ENCODE results near the gene GNG7.
"Not testable (repeated sequence)": the region's sequence is repeated elsewhere in the genome, so short reads cannot be mapped to it uniquely, and the experiment has no call there.

GNG7 gene

DNA sequence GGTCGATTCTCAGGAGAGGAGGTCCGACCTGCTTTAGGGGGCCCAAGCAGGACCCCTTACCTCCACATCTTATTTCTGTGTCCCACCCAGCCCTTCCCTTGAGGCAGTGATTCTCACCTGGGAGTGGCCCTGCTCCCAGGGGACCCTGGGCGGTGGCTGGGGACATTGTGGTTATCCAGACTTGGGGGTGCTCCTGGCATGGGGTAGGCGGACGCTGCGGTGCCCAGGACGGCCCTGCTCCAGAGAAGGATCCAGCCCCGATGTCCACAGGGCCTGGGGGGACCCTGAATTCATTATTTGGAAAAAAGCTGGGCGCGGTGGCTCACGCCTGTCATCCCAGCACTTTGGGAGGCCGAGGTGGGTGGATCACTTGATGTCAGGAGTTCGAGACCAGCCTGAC, 142.1 kb downstream of the GNG7 start:
- H4K8ac ChIP-seq (ENCODE audit: low read depth, low read length): no peak overlapping the region
- H2BK120ac ChIP-seq (ENCODE audit: low read depth, low read length): no peak overlapping the region
- H2AK5ac ChIP-seq (ENCODE audit: low read depth, low read length): peak overlapping the region; percentile 63
- peaks cover 0 to 2% (median 0%) of the 10 kb centered on the region in 3 experiments for H3K27me3 ChIP-seq (ENCODE audit: control insufficient read depth in 3 of 3, insufficient read depth in 3 of 3, low read depth in 1 of 3, low read length in 3 of 3)
- H2AFZ ChIP-seq (ENCODE audit: low read length): no peak overlapping the region
- no peak overlapping the region for H2BK12ac ChIP-seq (ENCODE audit: low read length)
- no peak for DNase-seq (ENCODE audit: low spot score)
- peak overlapping the region; percentile 83 for H3K18ac ChIP-seq (ENCODE audit: low read length)
- no peaks in the 10 kb centered on the region for H3K79me1 ChIP-seq (ENCODE audit: low read depth, low read length)
- H3K4me1 ChIP-seq (ENCODE audit: control insufficient read depth in 2 of 2, insufficient read depth in 1 of 2, low read depth in 1 of 2, low read length in 2 of 2): peaks cover 17% of the 10 kb centered on the region in 2 donors
- H3K9me3 ChIP-seq (replicated peaks in 1 of 2; ENCODE audit: control insufficient read depth in 2 of 2, insufficient read depth in 1 of 2, low read depth in 1 of 2, low read length in 2 of 2): peaks cover 0 to 3% of the 10 kb centered on the region in 2 donors
- H3K23ac ChIP-seq (ENCODE audit: low read depth, low read length, poor library complexity): no peak overlapping the region
- no peak overlapping the region for H3K9ac ChIP-seq (ENCODE audit: low read depth, low read length, poor library complexity)
- no peak overlapping the region for H3K4ac ChIP-seq (ENCODE audit: low read length)
- no peak overlapping the region for H3K27ac ChIP-seq (replicated peaks; ENCODE audit: low read length)
- no peak overlapping the region for H4K91ac ChIP-seq (ENCODE audit: low read depth, low read length, poor library complexity)
- H3K4me3 ChIP-seq (ENCODE audit: low read length in 2 of 2): no peak overlapping the region
- H3K36me3 ChIP-seq (replicated peaks in 1 of 2; ENCODE audit: control insufficient read depth in 2 of 2, insufficient read depth in 2 of 2, low read length in 2 of 2): peaks cover 0 to 3% of the 10 kb centered on the region in 2 donors
- no peak overlapping the region for H3K14ac ChIP-seq (ENCODE audit: low read length)
- no peak overlapping the region for H3K4me2 ChIP-seq (ENCODE audit: insufficient read depth, low read length, poor library complexity, severe bottlenecking)
- H2BK15ac ChIP-seq (ENCODE audit: low read length): no peak overlapping the region
- no CpG with 5 or more reads among the region's 13 CpGs for WGBS, 2 donors (ENCODE audit: extremely low coverage in 2 of 2, insufficient read length in 2 of 2, insufficient replicate concordance in 1 of 2)
- H2BK5ac ChIP-seq (ENCODE audit: low read length): no peak overlapping the region

GRCh38 chr19:2558543-2558942, 144.0 kb downstream of the GNG7 start:
- WGBS, 2 donors (ENCODE audit: extremely low coverage in 2 of 2, insufficient read length in 2 of 2, insufficient replicate concordance in 1 of 2): no CpG with 5 or more reads among the region's 2 CpGs
- Histone ChIP-seq H2AFZ (ENCODE audit: low read length) (no peak overlapping the region), H3K4me1 (ENCODE audit: control insufficient read depth in 2 of 2, insufficient read depth in 1 of 2, low read depth in 1 of 2, low read length in 2 of 2) (peaks cover 17 to 18% of the 10 kb centered on the region in 2 donors), H3K18ac (ENCODE audit: low read length) (no peak overlapping the region), H3K9me3 (replicated peaks in 1 of 2; ENCODE audit: control insufficient read depth in 2 of 2, insufficient read depth in 1 of 2, low read depth in 1 of 2, low read length in 2 of 2) (peaks cover 0 to 3% of the 10 kb centered on the region in 2 donors), H3K27me3 (ENCODE audit: control insufficient read depth in 3 of 3, insufficient read depth in 3 of 3, low read depth in 1 of 3, low read length in 3 of 3) (peaks cover 0 to 2% (median 0%) of the 10 kb centered on the region in 3 experiments), H2BK12ac (ENCODE audit: low read length) (no peak overlapping the region), H4K8ac (ENCODE audit: low read depth, low read length) (no peak overlapping the region), H3K9ac (ENCODE audit: low read depth, low read length, poor library complexity) (no peak overlapping the region), H3K4ac (ENCODE audit: low read length) (no peak overlapping the region), H3K79me1 (ENCODE audit: low read depth, low read length) (no peaks in the 10 kb centered on the region), H3K23ac (ENCODE audit: low read depth, low read length, poor library complexity) (no peak overlapping the region), H2AK5ac (ENCODE audit: low read depth, low read length) (no peak overlapping the region), H2BK5ac (ENCODE audit: low read length) (no peak overlapping the region), H3K4me3 (ENCODE audit: low read length in 2 of 2) (no peak overlapping the region), H2BK15ac (ENCODE audit: low read length) (no peak overlapping the region), H4K91ac (ENCODE audit: low read depth, low read length, poor library complexity) (no peak overlapping the region), H3K36me3 (replicated peaks in 1 of 2; ENCODE audit: control insufficient read depth in 2 of 2, insufficient read depth in 2 of 2, low read length in 2 of 2) (peaks cover 0 to 3% of the 10 kb centered on the region in 2 donors), H3K14ac (ENCODE audit: low read length) (no peak overlapping the region), H3K4me2 (ENCODE audit: insufficient read depth, low read length, poor library complexity, severe bottlenecking) (no peak overlapping the region), H3K27ac (replicated peaks; ENCODE audit: low read length) (no peak overlapping the region), H2BK120ac (ENCODE audit: low read depth, low read length) (no peak overlapping the region)
- no peak for DNase-seq (ENCODE audit: low spot score)

GRCh38 chr19:2558131-2558530, 144.4 kb downstream of the GNG7 start:
- not testable (repeated sequence) for DNase-seq (ENCODE audit: low spot score); H3K14ac ChIP-seq (ENCODE audit: low read length); H3K27me3 ChIP-seq (ENCODE audit: control insufficient read depth in 3 of 3, insufficient read depth in 3 of 3, low read depth in 1 of 3, low read length in 3 of 3); H3K9ac ChIP-seq (ENCODE audit: low read depth, low read length, poor library complexity); H4K8ac ChIP-seq (ENCODE audit: low read depth, low read length); H2AFZ ChIP-seq (ENCODE audit: low read length); H3K79me1 ChIP-seq (ENCODE audit: low read depth, low read length); H2BK12ac ChIP-seq (ENCODE audit: low read length); H2BK15ac ChIP-seq (ENCODE audit: low read length); H3K4me2 ChIP-seq (ENCODE audit: insufficient read depth, low read length, poor library complexity, severe bottlenecking); H3K9me3 ChIP-seq (replicated peaks in 1 of 2; ENCODE audit: control insufficient read depth in 2 of 2, insufficient read depth in 1 of 2, low read depth in 1 of 2, low read length in 2 of 2); H3K4ac ChIP-seq (ENCODE audit: low read length); H3K27ac ChIP-seq (replicated peaks; ENCODE audit: low read length); H2BK120ac ChIP-seq (ENCODE audit: low read depth, low read length); H2BK5ac ChIP-seq (ENCODE audit: low read length); H2AK5ac ChIP-seq (ENCODE audit: low read depth, low read length); H4K91ac ChIP-seq (ENCODE audit: low read depth, low read length, poor library complexity); H3K18ac ChIP-seq (ENCODE audit: low read length); H3K23ac ChIP-seq (ENCODE audit: low read depth, low read length, poor library complexity); H3K4me3 ChIP-seq (ENCODE audit: low read length in 2 of 2); H3K36me3 ChIP-seq (replicated peaks in 1 of 2; ENCODE audit: control insufficient read depth in 2 of 2, insufficient read depth in 2 of 2, low read length in 2 of 2)
- WGBS, 2 donors (ENCODE audit: extremely low coverage in 2 of 2, insufficient read length in 2 of 2, insufficient replicate concordance in 1 of 2): no CpG with 5 or more reads among the region's 7 CpGs
- peaks cover 17 to 18% of the 10 kb centered on the region in 2 donors for H3K4me1 ChIP-seq (ENCODE audit: control insufficient read depth in 2 of 2, insufficient read depth in 1 of 2, low read depth in 1 of 2, low read length in 2 of 2)

DNA sequence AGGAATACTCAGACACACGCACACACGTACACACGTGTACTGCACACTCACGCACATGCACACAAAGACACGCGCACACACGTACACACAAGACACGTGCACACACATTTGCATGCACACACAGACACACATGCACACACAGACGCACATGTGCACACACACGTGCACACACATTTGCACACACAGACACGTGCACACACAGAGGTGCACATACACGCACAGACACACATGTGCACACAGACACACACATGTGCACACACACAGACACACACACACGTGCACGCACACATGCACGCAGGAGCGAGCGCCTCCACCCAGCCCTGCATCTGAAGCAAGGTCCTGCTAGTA, 145.4 kb downstream of the GNG7 start:
- Histone ChIP-seq H3K9ac (ENCODE audit: low read depth, low read length, poor library complexity) (peak overlapping the region; percentile 65), H2AK5ac (ENCODE audit: low read depth, low read length) (peak overlapping the region; percentile 99), H3K4me3 (ENCODE audit: low read length in 2 of 2) (peak overlapping the region in 1 of 2 donors; percentile 70), H3K9me3 (replicated peaks in 1 of 2; ENCODE audit: control insufficient read depth in 2 of 2, insufficient read depth in 1 of 2, low read depth in 1 of 2, low read length in 2 of 2) (peaks cover 0 to 3% of the 10 kb centered on the region in 2 donors), H2BK15ac (ENCODE audit: low read length) (no peak overlapping the region), H2BK12ac (ENCODE audit: low read length) (peak overlapping the region; percentile 64), H3K18ac (ENCODE audit: low read length) (peak overlapping the region; percentile 95), H3K23ac (ENCODE audit: low read depth, low read length, poor library complexity) (peak overlapping the region; percentile 92), H3K4ac (ENCODE audit: low read length) (no peak overlapping the region), H2AFZ (ENCODE audit: low read length) (no peak overlapping the region), H3K36me3 (replicated peaks in 1 of 2; ENCODE audit: control insufficient read depth in 2 of 2, insufficient read depth in 2 of 2, low read length in 2 of 2) (peaks cover 0 to 3% of the 10 kb centered on the region in 2 donors), H4K8ac (ENCODE audit: low read depth, low read length) (peak overlapping the region; percentile 83), H3K27ac (replicated peaks; ENCODE audit: low read length) (peak overlapping the region; percentile 35), H3K79me1 (ENCODE audit: low read depth, low read length) (no peaks in the 10 kb centered on the region), H3K4me1 (ENCODE audit: control insufficient read depth in 2 of 2, insufficient read depth in 1 of 2, low read depth in 1 of 2, low read length in 2 of 2) (peaks cover 17 to 18% of the 10 kb centered on the region in 2 donors), H3K27me3 (ENCODE audit: control insufficient read depth in 3 of 3, insufficient read depth in 3 of 3, low read depth in 1 of 3, low read length in 3 of 3) (peaks cover 0 to 2% (median 0%) of the 10 kb centered on the region in 3 experiments), H2BK120ac (ENCODE audit: low read depth, low read length) (no peak overlapping the region), H4K91ac (ENCODE audit: low read depth, low read length, poor library complexity) (peak overlapping the region; percentile 82), H2BK5ac (ENCODE audit: low read length) (peak overlapping the region; percentile 54), H3K14ac (ENCODE audit: low read length) (peak overlapping the region; percentile 58), H3K4me2 (ENCODE audit: insufficient read depth, low read length, poor library complexity, severe bottlenecking) (no peak overlapping the region)
- DNase-seq (ENCODE audit: low spot score): no peak
- WGBS, 2 donors (ENCODE audit: extremely low coverage in 2 of 2, insufficient read length in 2 of 2, insufficient replicate concordance in 1 of 2): no CpG with 5 or more reads among the region's 17 CpGs

Data from neuronal stem cell (in vitro differentiated cells).